Endothelial cell of umbilical vein (primary cell): ENCODE measurements around the gene FEM1C. TPM values are rescaled to one million over a fixed set of nuclear protein-coding genes. Genes with fewer than 3 reads are reported as not detected.

Experiments used
- BruUV-seq: library from RNA; stranded (reverse); fragments of 400-500 nt; replicated peaks from 2 replicates; lab custom pipeline; 2021; lab: Mats Ljungman, UMichigan
- CTCF ChIA-PET: fragments of 300-600, 350-600 bp; sonication (Branson Sonifier 250); formaldehyde crosslinking; loops from one replicate; lab custom pipeline; 2021; ENCODE audit warnings: antibody characterized with exemption, inconsistent platforms; lab: Charles Lee
- POLR2A ChIA-PET: fragments of 300-600, 350-600 bp; sonication (Branson Sonifier 250); formaldehyde crosslinking; loops from one replicate; lab custom pipeline; 2021; ENCODE audit warnings: antibody characterized with exemption, inconsistent platforms; lab: Charles Lee
- DNase-seq: peaks from one replicate; pipeline ENCODE4 v3.0.0-alpha.2; 2011; ENCODE audit warnings: low read depth, low spot score
- FAIRE-seq: peaks from 2 replicates; lab custom pipeline; 2011; peaks lifted over from hg19 to GRCh38; lab: Jason Lieb, UNC
- H2AFZ ChIP-seq: 2 replicates; pipeline ENCODE4 v1.6.0; 2012; ENCODE audit warnings: low read depth, low read length, control low read depth, inconsistent platforms
- H3K27ac ChIP-seq: 2 replicates; pipeline ENCODE4 v1.5.1; 2011; ENCODE audit warnings: low read depth, mild to moderate bottlenecking, control low read depth, low read length, moderate library complexity; ENCODE audit not compliant: insufficient read depth
- H3K27me3 ChIP-seq, 2 experiments: 2 replicates each; pipeline versions ENCODE4 v1.6.0 to v1.6.1; 2011; ENCODE audit warnings: low read length in 2 of 2, mixed read lengths in 1 of 2; ENCODE audit not compliant: control insufficient read depth in 2 of 2, insufficient read depth in 2 of 2
- H3K36me3 ChIP-seq, 2 experiments: 2 replicates in 1 of 2; 3 replicates in 1 of 2; pipeline ENCODE4 v1.5.1; 2011; ENCODE audit warnings: low read length in 2 of 2, mild to moderate bottlenecking in 1 of 2, moderate library complexity in 1 of 2; ENCODE audit not compliant: control insufficient read depth in 2 of 2, insufficient read depth in 2 of 2; ENCODE audit errors: extremely low read depth in 1 of 2
- H3K4me1 ChIP-seq: 3 replicates; pipeline ENCODE4 v1.5.1; 2011; ENCODE audit warnings: mild to moderate bottlenecking, low read length; ENCODE audit not compliant: control insufficient read depth, insufficient read depth; ENCODE audit errors: extremely low read depth
- H3K4me2 ChIP-seq: 2 replicates; pipeline ENCODE4 v1.6.1; 2011; ENCODE audit warnings: low read length, control low read depth, mixed read lengths; ENCODE audit not compliant: insufficient read depth
- H3K4me3 ChIP-seq, 3 experiments: fragments of 200-600 bp in 1 of 3; sonication (generic), shearing (Covaris generic) in 1 of 3; replicated peaks in 1 of 3; 2 replicates each; pipeline ENCODE4 v1.5.1; 2011 to 2016; ENCODE audit warnings: control low read depth in 3 of 3, low read length in 3 of 3, mild to moderate bottlenecking in 2 of 3, inconsistent platforms in 1 of 3, low read depth in 1 of 3, moderate library complexity in 1 of 3; ENCODE audit not compliant: insufficient read depth in 1 of 3
- H3K79me2 ChIP-seq: 2 replicates; pipeline ENCODE4 v1.6.0; 2012; ENCODE audit warnings: low read length, inconsistent platforms; ENCODE audit not compliant: control insufficient read depth, insufficient read depth
- H3K9ac ChIP-seq: replicated peaks from 2 replicates; pipeline ENCODE3; 2011; ENCODE audit warnings: low read length, control low read depth; ENCODE audit not compliant: insufficient read depth; ENCODE audit errors: extremely low read depth
- H3K9me1 ChIP-seq: replicated peaks from 3 replicates; pipeline ENCODE4 v1.6.0; 2011; ENCODE audit warnings: mild to moderate bottlenecking, low read length; ENCODE audit not compliant: control insufficient read depth, insufficient read depth; ENCODE audit errors: extremely low read depth
- H3K9me3 ChIP-seq: replicated peaks from 2 replicates; pipeline ENCODE4 v1.5.1; 2012; ENCODE audit warnings: low read length, inconsistent platforms; ENCODE audit not compliant: control insufficient read depth, insufficient read depth
- H4K20me1 ChIP-seq: replicated peaks from 2 replicates; pipeline ENCODE3; 2011; ENCODE audit warnings: mild to moderate bottlenecking, low read length; ENCODE audit not compliant: control insufficient read depth, insufficient read depth; ENCODE audit errors: extremely low read depth
- EZH2 ChIP-seq: IDR thresholded peaks from 2 replicates; pipeline ENCODE4 v1.6.1; 2012; ENCODE audit warnings: borderline replicate concordance, low read depth, mild to moderate bottlenecking, moderate library complexity, low read length, inconsistent platforms; ENCODE audit not compliant: severe bottlenecking
- FOS ChIP-seq: IDR thresholded peaks from 2 replicates; pipeline ENCODE4 v1.6.1; 2011; ENCODE audit warnings: mild to moderate bottlenecking, low read length, moderate library complexity, borderline replicate concordance; ENCODE audit not compliant: insufficient read depth
- JUN ChIP-seq: IDR thresholded peaks from 2 replicates; pipeline ENCODE4 v1.6.1; 2011; ENCODE audit warnings: borderline replicate concordance, low read depth; ENCODE audit not compliant: insufficient read length, insufficient read depth
- POLR2A ChIP-seq: IDR thresholded peaks from 2 replicates; pipeline ENCODE4 v1.6.1; 2012; ENCODE audit warnings: low read depth, mild to moderate bottlenecking, control low read depth, low read length
- POLR2AphosphoS5 ChIP-seq: IDR thresholded peaks from 2 replicates; pipeline ENCODE4 v1.6.1; 2012; ENCODE audit warnings: low read depth, mild to moderate bottlenecking, control low read depth, low read length, moderate library complexity; ENCODE audit not compliant: insufficient read depth
- dilution Hi-C: fragments of 300-500 bp; cut with MboI; formaldehyde crosslinking; loops from one replicate; pipeline ENCODE4 v1.15.0; 2019; ENCODE audit warnings: low sequenced_read_pairs; ENCODE audit not compliant: extremely low pct_ligation_motif_present
- intact Hi-C: fragments of 100-400 bp; cut with micrococcal nuclease; formaldehyde crosslinking; loops from one replicate; pipeline ENCODE4 v1.10.0; 2022
- polyA plus RNA-seq, 4 experiments: library from polyadenylated mRNA; depleted of rRNA in 3 of 4; stranded (reverse) in 3 of 4; unstranded in 1 of 4; fragments of >200 nt; gene quantifications; 2 replicates each; pipeline versions ENCODE4 v1.2.1 to v1.2.3, GENCODE V29; 2011 to 2012; ENCODE audit warnings: missing spikeins in 1 of 4
- total RNA-seq: library from RNA; stranded (reverse); gene quantifications from 2 replicates; pipeline ENCODE4 v1.2.3, GENCODE V29; 2021
- TF ChIP-seq, protein P1 (sequence below): IDR thresholded peaks from 2 replicates; pipeline ENCODE4 v1.6.1; 2011; ENCODE audit not compliant: insufficient read depth, insufficient read length
- TF ChIP-seq, protein P2 (sequence below), 2 donors: IDR thresholded peaks; 1 replicate in 1 of 2; 2 replicates in 1 of 2; pipeline ENCODE4 v1.5.1; 2011; ENCODE audit warnings: low read length in 2 of 2, mild to moderate bottlenecking in 2 of 2, moderate library complexity in 2 of 2, control low read depth in 1 of 2, inconsistent platforms in 1 of 2, low read depth in 1 of 2; ENCODE audit not compliant: insufficient read depth in 1 of 2; ENCODE audit errors: extremely low read depth in 1 of 2

Gene FEM1C
- total and polyA plus RNA-seq, 2 donors (not counting 3 experiments of a cell fraction or from before 2014, with no cell fraction given): 6.2 to 16.0 TPM

DNA sequence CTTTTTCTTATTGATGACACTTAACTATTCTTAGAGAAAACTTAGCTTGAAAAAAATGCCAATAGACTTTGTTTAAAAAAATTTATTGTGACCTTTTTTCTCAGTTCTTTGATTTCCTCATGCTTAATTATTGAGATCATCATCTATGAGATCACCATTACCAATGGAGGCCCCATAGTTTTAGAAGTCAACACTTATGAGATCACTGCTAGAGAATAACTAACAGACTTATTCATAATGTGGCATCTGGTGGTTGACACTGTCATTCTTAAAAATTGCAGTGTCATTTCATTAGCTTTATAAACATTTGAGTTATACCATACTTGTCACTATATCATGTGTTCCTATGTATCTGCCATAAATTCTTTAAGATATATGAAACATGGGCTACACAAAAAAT is 14.9 kb upstream of the FEM1C start:
- Histone ChIP-seq H3K9me3 (no peaks in the 10 kb centered on the region), H3K4me2 (no peak overlapping the region), H3K9me1 (no peaks in the 10 kb centered on the region), H3K79me2 (no peaks in the 10 kb centered on the region), H3K9ac (no peak overlapping the region), H4K20me1 (no peaks in the 10 kb centered on the region), H3K4me1 (peaks cover 29% of the 10 kb centered on the region), H3K36me3 (no peaks in the 10 kb centered on the region), H2AFZ (no peak overlapping the region), H3K4me3 (no peak overlapping the region), H3K27me3 (no peaks in the 10 kb centered on the region), H3K27ac (no peak overlapping the region)
- DNase-seq: no peak
- CTCF ChIA-PET: interaction anchor here (1.0 to 2.3 kb wide), 4 partner anchors 8 to 250 kb away, joined by 3 to 13 read pairs (median 4); no protein-coding TSS in a partner anchor
- peak; percentile 16 for TF ChIP-seq JUN
- no peak for TF ChIP-seq FOS
- POLR2A ChIA-PET: no interaction called here
- dilution Hi-C loops (no loop called here), intact Hi-C loops (loop anchor here (2.0 kb wide), 1 partner anchor 15 kb away; no protein-coding TSS in a partner anchor)
- no TSS peak for BruUV-seq
- no peak for FAIRE-seq

DNA sequence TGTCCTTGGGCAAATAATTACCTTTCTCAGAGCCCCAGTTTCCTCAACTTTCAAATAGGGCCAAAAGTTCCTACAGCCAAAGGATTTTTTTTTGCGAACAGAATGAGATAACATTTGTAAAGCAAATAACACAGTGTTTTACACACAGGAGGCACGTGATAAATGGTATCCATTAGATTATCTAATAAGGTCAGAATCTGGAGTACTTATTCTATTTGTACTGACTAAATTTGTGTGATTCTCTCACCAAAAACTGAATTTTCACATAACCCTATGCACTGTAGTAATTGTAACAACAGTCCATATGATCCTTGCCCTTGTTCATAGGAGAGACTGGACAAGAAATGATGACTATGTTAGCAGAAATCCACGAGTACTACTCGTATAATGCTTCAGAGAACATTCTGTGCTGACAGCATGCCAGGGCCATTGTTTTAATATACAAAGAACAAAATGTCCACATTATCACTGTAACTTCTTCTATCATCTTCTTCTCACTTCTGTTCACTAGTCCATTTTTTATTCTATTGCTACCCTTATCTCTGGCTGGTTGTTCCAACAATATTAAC is 13.9 kb upstream of the FEM1C start:
- FAIRE-seq (peak; percentile 26), DNase-seq (peak; percentile 52)
- Histone ChIP-seq H3K9me3 (no peaks in the 10 kb centered on the region), H4K20me1 (no peaks in the 10 kb centered on the region), H3K9ac (peak overlapping the region; percentile 56), H3K4me2 (peak overlapping the region; percentile 68), H2AFZ (peak overlapping the region; percentile 93), H3K9me1 (no peaks in the 10 kb centered on the region), H3K79me2 (no peaks in the 10 kb centered on the region), H3K4me3 (no peak overlapping the region), H3K27me3 (no peaks in the 10 kb centered on the region), H3K27ac (peak overlapping the region; percentile 94), H3K4me1 (peaks cover 29% of the 10 kb centered on the region), H3K36me3 (no peaks in the 10 kb centered on the region)
- ChIA-PET POLR2A (no interaction called here), CTCF (interaction anchor here (1.0 to 2.3 kb wide), 3 partner anchors 9 to 19 kb away, joined by 3 to 13 read pairs (median 4); no protein-coding TSS in a partner anchor)
- dilution Hi-C loops: no loop called here
- no peak for TF ChIP-seq POLR2AphosphoS5
- no peak for TF ChIP-seq FOS
- TF ChIP-seq, protein P1, sequence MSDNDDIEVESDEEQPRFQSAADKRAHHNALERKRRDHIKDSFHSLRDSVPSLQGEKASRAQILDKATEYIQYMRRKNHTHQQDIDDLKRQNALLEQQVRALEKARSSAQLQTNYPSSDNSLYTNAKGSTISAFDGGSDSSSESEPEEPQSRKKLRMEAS: no peak
- TF ChIP-seq POLR2A: no peak
- no peak for TF ChIP-seq JUN
- TF ChIP-seq, protein P2, sequence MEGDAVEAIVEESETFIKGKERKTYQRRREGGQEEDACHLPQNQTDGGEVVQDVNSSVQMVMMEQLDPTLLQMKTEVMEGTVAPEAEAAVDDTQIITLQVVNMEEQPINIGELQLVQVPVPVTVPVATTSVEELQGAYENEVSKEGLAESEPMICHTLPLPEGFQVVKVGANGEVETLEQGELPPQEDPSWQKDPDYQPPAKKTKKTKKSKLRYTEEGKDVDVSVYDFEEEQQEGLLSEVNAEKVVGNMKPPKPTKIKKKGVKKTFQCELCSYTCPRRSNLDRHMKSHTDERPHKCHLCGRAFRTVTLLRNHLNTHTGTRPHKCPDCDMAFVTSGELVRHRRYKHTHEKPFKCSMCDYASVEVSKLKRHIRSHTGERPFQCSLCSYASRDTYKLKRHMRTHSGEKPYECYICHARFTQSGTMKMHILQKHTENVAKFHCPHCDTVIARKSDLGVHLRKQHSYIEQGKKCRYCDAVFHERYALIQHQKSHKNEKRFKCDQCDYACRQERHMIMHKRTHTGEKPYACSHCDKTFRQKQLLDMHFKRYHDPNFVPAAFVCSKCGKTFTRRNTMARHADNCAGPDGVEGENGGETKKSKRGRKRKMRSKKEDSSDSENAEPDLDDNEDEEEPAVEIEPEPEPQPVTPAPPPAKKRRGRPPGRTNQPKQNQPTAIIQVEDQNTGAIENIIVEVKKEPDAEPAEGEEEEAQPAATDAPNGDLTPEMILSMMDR (IDR thresholded peaks at IDR 0.05; ENCODE audit: extremely low read depth in 1 of 2, insufficient read depth in 1 of 2, low read depth in 1 of 2, low read length in 2 of 2): no peak
- no peak for TF ChIP-seq EZH2
- intact Hi-C loops: loop anchor here (1.0 to 2.0 kb wide), 2 partner anchors 14 to 16 kb away; partner anchors contain the start of gene FEM1C
- no TSS peak for BruUV-seq
